Psoas muscle (tissue), 8 donors: ENCODE results near the gene SIN3B. TPM values are rescaled to one million over a fixed set of nuclear protein-coding genes. Genes with fewer than 3 reads are reported as not detected.
A peak's percentile ranks its signal among the peaks of the same experiment; 100 is the strongest.

Source experiments
- ATAC-seq, 4 donors: fragments of 200-7000 bp; cut with Tn5 transposase; one replicate each; pipeline ENCODE4 v1.9.1; 2020; ENCODE audit warnings: moderate library complexity in 3 of 4, mild to moderate bottlenecking in 2 of 4
- DNase-seq, 2 donors: peaks; one replicate each; pipeline ENCODE4 v3.0.0-alpha.2; 2020
- H3K27ac ChIP-seq: fragments of 200-600 bp; one replicate; pipeline ENCODE4 v1.8.0; 2022
- H3K27me3 ChIP-seq, 3 donors: fragments of 200-600 bp in 1 of 3; one replicate each; pipeline versions ENCODE4 v1.6.1 to v1.8.0; 2013 to 2022; ENCODE audit warnings: low read length in 2 of 3, mild to moderate bottlenecking in 2 of 3, moderate library complexity in 1 of 3; ENCODE audit not compliant: insufficient read depth in 3 of 3
- H3K36me3 ChIP-seq, 2 donors: fragments of 200-600 bp in 1 of 2; one replicate each; pipeline versions ENCODE4 v1.6.1 to v1.8.0; 2013 to 2022; ENCODE audit warnings: low read depth in 1 of 2, mild to moderate bottlenecking in 1 of 2, moderate library complexity in 1 of 2; ENCODE audit not compliant: insufficient read depth in 1 of 2
- H3K4me1 ChIP-seq: fragments of 200-600 bp; one replicate; pipeline ENCODE4 v1.8.0; 2022
- H3K4me3 ChIP-seq: fragments of 200-600 bp; one replicate; pipeline ENCODE4 v1.8.0; 2022; ENCODE audit warnings: mild to moderate bottlenecking
- H3K9me3 ChIP-seq: fragments of 200-600 bp; one replicate; pipeline ENCODE4 v1.8.0; 2022
- CTCF ChIP-seq: fragments of 200-600 bp; IDR thresholded peaks from one replicate; pipeline ENCODE4 v1.8.0; 2022; ENCODE audit warnings: antibody characterized with exemption
- WGBS, 3 donors: extraction: QIAGEN DNeasy Blood & Tissue Kit; methylation state at CpG; one replicate each; pipeline versions ENCODE4 v1.1.6 to v1.1.7; 2013; 5-methylcytosine and 5-hydroxymethylcytosine counted together
- intact Hi-C, 2 donors: fragments of 100-400 bp; cut with DNase I; formaldehyde crosslinking; loops; one replicate each; pipeline versions ENCODE4 v1.11.0 to v1.14.2; 2022
- polyA plus RNA-seq, 3 donors: library from polyadenylated mRNA; stranded (reverse); fragments of 200-250 nt; gene quantifications; one replicate each; pipeline ENCODE4 v1.2.3, GENCODE V29; 2013
- total RNA-seq, 4 donors: library from RNA; stranded (reverse); fragmentation: NEBNext Ultra II Directional in 2 of 4; extraction: Animal tissue kit (Norgen Biotek cat#: 25700) in 2 of 4; gene quantifications; one replicate each; pipeline versions ENCODE4 v1.2.1 to v1.2.4, GENCODE V29; 2021 to 2023
- donor health status: healthy with polysubstance abuse.
- donor health status: DM: no; HTN: no; CAD: no; lungs with moderate emphysema.
- donor health status: Bipolar disorder and iron deficiency.
- donor health status: healthy.
- donor health status: DM: yes; HTN: yes; CAD: no.
- donor health status: DM: no; HTN: no; CAD: no.
- donor health status: DM: no; HTN: no; CAD: no.
- donor health status: DM: yes; HTN: yes; CAD: no.

SIN3B gene
- total and polyA plus RNA-seq, 7 donors = 11.8 to 23.8 (median 18.0) TPM

GRCh38 chr19:16892436-16892835 is 63.2 kb downstream of the SIN3B start:
- Histone ChIP-seq H3K36me3 (no peaks in the 10 kb centered on the region), H3K27ac (no peak overlapping the region), H3K4me1 (peaks cover 4% of the 10 kb centered on the region), H3K4me3 (no peak overlapping the region), H3K9me3 (no peaks in the 10 kb centered on the region), H3K27me3 (peaks cover 0 to 45% (median 14%) of the 10 kb centered on the region in 3 donors)
- TF ChIP-seq CTCF = no peak
- DNase-seq = no peak
- whole genome bisulfite sequencing, 3 donors = 46 to 60% (median 57%) methylated on average over 4 of the region's 4 CpGs
- ATAC-seq = no peak
- intact Hi-C loops = no loop called here

GRCh38 chr19:16892868-16893685 is 63.9 kb downstream of the SIN3B start:
- no peak for TF ChIP-seq CTCF

GRCh38 chr19:16893686-16893989 is 64.4 kb downstream of the SIN3B start:
- intact Hi-C loops = no loop called here
- DNase-seq = peak in 1 of 2 donors; percentile 64
- Histone ChIP-seq H3K27me3 (peaks cover 0 to 47% (median 15%) of the 10 kb centered on the region in 3 donors), H3K4me3 (no peak overlapping the region), H3K27ac (no peak overlapping the region), H3K4me1 (peaks cover 4% of the 10 kb centered on the region), H3K9me3 (no peaks in the 10 kb centered on the region), H3K36me3 (no peaks in the 10 kb centered on the region)
- no peak for TF ChIP-seq CTCF
- WGBS, 3 donors = 41 to 49% (median 46%) methylated on average over 14 of the region's 14 CpGs
- no peak for ATAC-seq

More at GRCh38 chr19:16892868-16893685, 63.9 kb downstream of the SIN3B start:
- DNase-seq = peak in 1 of 2 donors; percentile 44
- peaks cover 0 to 48% (median 15%) of the 10 kb centered on the region in 3 donors for H3K27me3 ChIP-seq
- no peak for ATAC-seq
- H3K27ac ChIP-seq = no peak overlapping the region
- peaks cover 4% of the 10 kb centered on the region for H3K4me1 ChIP-seq
- no peak overlapping the region for H3K4me3 ChIP-seq
- H3K9me3 ChIP-seq = no peaks in the 10 kb centered on the region
- no peaks in the 10 kb centered on the region for H3K36me3 ChIP-seq
- WGBS, 3 donors = 73 to 77% (median 76%) methylated on average over 19 of the region's 19 CpGs
- intact Hi-C loops = no loop called here

GRCh38 chr19:16894080-16894479 is 64.9 kb downstream of the SIN3B start:
- no peaks in the 10 kb centered on the region for H3K9me3 ChIP-seq
- intact Hi-C loops = no loop called here
- no peak for ATAC-seq
- H3K4me1 ChIP-seq = peaks cover 4% of the 10 kb centered on the region
- no peak overlapping the region for H3K27ac ChIP-seq
- no peak for TF ChIP-seq CTCF
- H3K4me3 ChIP-seq = no peak overlapping the region
- 48 to 61% (median 56%) methylated on average over 7 of the region's 7 CpGs for WGBS, 3 donors
- no peaks in the 10 kb centered on the region for H3K36me3 ChIP-seq
- peaks cover 0 to 47% (median 13%) of the 10 kb centered on the region in 3 donors for H3K27me3 ChIP-seq
- no peak for DNase-seq
